ENCODE data around the gene NECTIN1.

NECTIN1 gene

GRCh38 chr11:119712006-119712405, 17.0 kb downstream of the NECTIN1 start:
- Histone ChIP-seq H3K27me3 (ENCODE audit: control insufficient read depth, low read length) (peaks cover 2% of the 10 kb centered on the region; the same call in 1 of the 2 replicates), H3K36me3 (ENCODE audit: control insufficient read depth, low read length) (no peaks in the 10 kb centered on the region), H4K20me1 (ENCODE audit: control insufficient read depth, insufficient read depth, low read depth, low read length) (no peaks in the 10 kb centered on the region), H3K9me3 (ENCODE audit: control insufficient read depth, insufficient read depth, low read length) (no peaks in the 10 kb centered on the region), H3K27ac (ENCODE audit: low read depth, low read length) (no peak overlapping the region), H3K79me2 (ENCODE audit: control insufficient read depth, low read length) (no peaks in the 10 kb centered on the region), H3F3A (ENCODE audit: control insufficient read depth, insufficient read depth) (no peaks in the 10 kb centered on the region), H3K4me3 (ENCODE audit: low read length) (no peak overlapping the region), H3K9me2 (replicated peaks; ENCODE audit: control insufficient read depth, low read length) (no peaks in the 10 kb centered on the region), H3K4me1 (ENCODE audit: control insufficient read depth, low read length) (no peaks in the 10 kb centered on the region), H3K4me2 (ENCODE audit: low read length) (no peak overlapping the region)
- TF ChIP-seq EZH2phosphoT487 (IDR thresholded peaks at IDR 0.05; ENCODE audit: borderline replicate concordance, low read length) (no peak), CTCF (IDR thresholded peaks at IDR 0.05; ENCODE audit: low read depth, low read length, poor library complexity, severe bottlenecking) (no peak)

GRCh38 chr11:119711476-119711875, 17.5 kb downstream of the NECTIN1 start:
- H3K4me2 ChIP-seq (ENCODE audit: low read length), result no peak overlapping the region
- H3K4me3 ChIP-seq (ENCODE audit: low read length), result no peak overlapping the region
- H3K36me3 ChIP-seq (ENCODE audit: control insufficient read depth, low read length), result no peaks in the 10 kb centered on the region
- peaks cover 3% of the 10 kb centered on the region; the same call in 1 of the 2 replicates for H3K27me3 ChIP-seq (ENCODE audit: control insufficient read depth, low read length)
- H3K9me3 ChIP-seq (ENCODE audit: control insufficient read depth, insufficient read depth, low read length), result no peaks in the 10 kb centered on the region
- no peak for TF ChIP-seq CTCF (IDR thresholded peaks at IDR 0.05; ENCODE audit: low read depth, low read length, poor library complexity, severe bottlenecking)
- no peak for TF ChIP-seq EZH2phosphoT487 (IDR thresholded peaks at IDR 0.05; ENCODE audit: borderline replicate concordance, low read length)
- H3K4me1 ChIP-seq (ENCODE audit: control insufficient read depth, low read length), result no peaks in the 10 kb centered on the region
- H4K20me1 ChIP-seq (ENCODE audit: control insufficient read depth, insufficient read depth, low read depth, low read length), result no peaks in the 10 kb centered on the region
- H3K9me2 ChIP-seq (replicated peaks; ENCODE audit: control insufficient read depth, low read length), result no peaks in the 10 kb centered on the region
- no peaks in the 10 kb centered on the region for H3F3A ChIP-seq (ENCODE audit: control insufficient read depth, insufficient read depth)
- H3K27ac ChIP-seq (ENCODE audit: low read depth, low read length), result no peak overlapping the region
- H3K79me2 ChIP-seq (ENCODE audit: control insufficient read depth, low read length), result no peaks in the 10 kb centered on the region

GRCh38 chr11:119710417-119710816, 18.6 kb downstream of the NECTIN1 start:
- Histone ChIP-seq H4K20me1 (ENCODE audit: control insufficient read depth, insufficient read depth, low read depth, low read length) (no peaks in the 10 kb centered on the region), H3K27me3 (ENCODE audit: control insufficient read depth, low read length) (peaks cover 3% of the 10 kb centered on the region; the same call in 1 of the 2 replicates), H3K79me2 (ENCODE audit: control insufficient read depth, low read length) (no peaks in the 10 kb centered on the region), H3K4me1 (ENCODE audit: control insufficient read depth, low read length) (no peaks in the 10 kb centered on the region), H3K27ac (ENCODE audit: low read depth, low read length) (no peak overlapping the region), H3K9me3 (ENCODE audit: control insufficient read depth, insufficient read depth, low read length) (no peaks in the 10 kb centered on the region), H3K4me3 (ENCODE audit: low read length) (no peak overlapping the region), H3K4me2 (ENCODE audit: low read length) (no peak overlapping the region), H3K36me3 (ENCODE audit: control insufficient read depth, low read length) (no peaks in the 10 kb centered on the region), H3K9me2 (replicated peaks; ENCODE audit: control insufficient read depth, low read length) (no peaks in the 10 kb centered on the region), H3F3A (ENCODE audit: control insufficient read depth, insufficient read depth) (no peaks in the 10 kb centered on the region)
- TF ChIP-seq CTCF (IDR thresholded peaks at IDR 0.05; ENCODE audit: low read depth, low read length, poor library complexity, severe bottlenecking) (no peak), EZH2phosphoT487 (IDR thresholded peaks at IDR 0.05; ENCODE audit: borderline replicate concordance, low read length) (no peak)

Data from DOHH2 (cell line).